WTC11 (cell line): ENCODE data around the gene ARPC1A.

Experiments used
- ATF6 ChIP-seq: sonication (generic); formaldehyde crosslinking; IDR thresholded peaks from 2 replicates; pipeline ENCODE4 v1.8.1; 2023; ENCODE audit warnings: mild to moderate bottlenecking, missing genetic modification reagents
- CTCF ChIP-seq: fragments of 200-600 bp; IDR thresholded peaks from 2 replicates; pipeline ENCODE4 v1.8.0; 2022; ENCODE audit warnings: antibody characterized with exemption
- IRF1 ChIP-seq: sonication (generic); formaldehyde crosslinking; IDR thresholded peaks from 2 replicates; pipeline ENCODE4 v1.8.0; 2023; ENCODE audit warnings: missing genetic modification reagents

- TF ChIP-seq CTCF (no peak), IRF1 (CRISPR knock-in tag) (no peak), ATF6 (CRISPR knock-in tag) (no peak)
These were observed 66.3 kb downstream of the ARPC1A start for GRCh38 chr7:99392046-99392445.
